Prostate gland (tissue), 2 donors: ENCODE results near the gene PAOX.

Experiments used
- POLR2A ChIP-seq: fragments of 450-650 bp; IDR thresholded peaks from one replicate; pipeline ENCODE4 v1.6.1; 2016; ENCODE audit warnings: antibody characterized with exemption, mild to moderate bottlenecking
- TF ChIP-seq, protein P1 (sequence below), 4 experiments: fragments of 200-600 bp in 2 of 4; fragments of 450-650 bp in 2 of 4; sonication (generic) in 2 of 4; IDR thresholded peaks; 1 replicate in 3 of 4; 2 replicates in 1 of 4; pipeline ENCODE4 v1.5.1; 2016 to 2019; ENCODE audit warnings: antibody characterized with exemption in 4 of 4, mild to moderate bottlenecking in 2 of 4, moderate library complexity in 2 of 4

- TF ChIP-seq, protein P1, sequence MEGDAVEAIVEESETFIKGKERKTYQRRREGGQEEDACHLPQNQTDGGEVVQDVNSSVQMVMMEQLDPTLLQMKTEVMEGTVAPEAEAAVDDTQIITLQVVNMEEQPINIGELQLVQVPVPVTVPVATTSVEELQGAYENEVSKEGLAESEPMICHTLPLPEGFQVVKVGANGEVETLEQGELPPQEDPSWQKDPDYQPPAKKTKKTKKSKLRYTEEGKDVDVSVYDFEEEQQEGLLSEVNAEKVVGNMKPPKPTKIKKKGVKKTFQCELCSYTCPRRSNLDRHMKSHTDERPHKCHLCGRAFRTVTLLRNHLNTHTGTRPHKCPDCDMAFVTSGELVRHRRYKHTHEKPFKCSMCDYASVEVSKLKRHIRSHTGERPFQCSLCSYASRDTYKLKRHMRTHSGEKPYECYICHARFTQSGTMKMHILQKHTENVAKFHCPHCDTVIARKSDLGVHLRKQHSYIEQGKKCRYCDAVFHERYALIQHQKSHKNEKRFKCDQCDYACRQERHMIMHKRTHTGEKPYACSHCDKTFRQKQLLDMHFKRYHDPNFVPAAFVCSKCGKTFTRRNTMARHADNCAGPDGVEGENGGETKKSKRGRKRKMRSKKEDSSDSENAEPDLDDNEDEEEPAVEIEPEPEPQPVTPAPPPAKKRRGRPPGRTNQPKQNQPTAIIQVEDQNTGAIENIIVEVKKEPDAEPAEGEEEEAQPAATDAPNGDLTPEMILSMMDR (IDR thresholded peaks at IDR 0.05) = no peak
- TF ChIP-seq POLR2A = no peak
Observed at GRCh38 chr10:133334503-133335245, 44.4 kb upstream of the PAOX start.
